ENCODE data around the gene PEAK1.

DNA sequence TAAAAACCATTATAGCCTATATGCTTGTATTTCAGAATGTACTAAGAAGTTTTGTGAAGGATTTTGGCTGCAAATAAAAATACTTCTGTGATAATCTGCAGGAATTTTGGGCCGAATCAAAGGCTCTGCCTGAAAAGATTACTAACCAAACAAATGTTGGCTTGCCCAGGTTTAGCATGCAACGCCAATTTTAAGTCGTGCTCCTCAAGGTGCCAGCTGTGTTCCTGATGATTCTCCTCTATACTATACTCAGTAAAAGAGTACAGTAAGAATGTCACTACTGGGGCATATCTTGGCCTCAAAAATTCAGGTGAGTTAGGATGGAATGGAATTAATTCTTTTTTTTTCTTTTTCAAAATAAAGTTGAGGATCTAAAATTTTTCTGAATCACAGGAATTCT is 198.2 kb downstream of the PEAK1 start:
- no peak for TF ChIP-seq POLR2AphosphoS2 (conservative IDR thresholded peaks at IDR 0.05; ENCODE audit: low read length)
- TF ChIP-seq, protein P1, sequence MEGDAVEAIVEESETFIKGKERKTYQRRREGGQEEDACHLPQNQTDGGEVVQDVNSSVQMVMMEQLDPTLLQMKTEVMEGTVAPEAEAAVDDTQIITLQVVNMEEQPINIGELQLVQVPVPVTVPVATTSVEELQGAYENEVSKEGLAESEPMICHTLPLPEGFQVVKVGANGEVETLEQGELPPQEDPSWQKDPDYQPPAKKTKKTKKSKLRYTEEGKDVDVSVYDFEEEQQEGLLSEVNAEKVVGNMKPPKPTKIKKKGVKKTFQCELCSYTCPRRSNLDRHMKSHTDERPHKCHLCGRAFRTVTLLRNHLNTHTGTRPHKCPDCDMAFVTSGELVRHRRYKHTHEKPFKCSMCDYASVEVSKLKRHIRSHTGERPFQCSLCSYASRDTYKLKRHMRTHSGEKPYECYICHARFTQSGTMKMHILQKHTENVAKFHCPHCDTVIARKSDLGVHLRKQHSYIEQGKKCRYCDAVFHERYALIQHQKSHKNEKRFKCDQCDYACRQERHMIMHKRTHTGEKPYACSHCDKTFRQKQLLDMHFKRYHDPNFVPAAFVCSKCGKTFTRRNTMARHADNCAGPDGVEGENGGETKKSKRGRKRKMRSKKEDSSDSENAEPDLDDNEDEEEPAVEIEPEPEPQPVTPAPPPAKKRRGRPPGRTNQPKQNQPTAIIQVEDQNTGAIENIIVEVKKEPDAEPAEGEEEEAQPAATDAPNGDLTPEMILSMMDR (IDR thresholded peaks at IDR 0.05), result no peak
- no peak for TF ChIP-seq POLR2A (IDR thresholded peaks at IDR 0.05; ENCODE audit: low read length)
- TF ChIP-seq SREBF2 (IDR thresholded peaks at IDR 0.05), result no peak
- no peak for TF ChIP-seq EHF (CRISPR knock-in tag; IDR thresholded peaks at IDR 0.05)
- TF ChIP-seq CHD2 (IDR thresholded peaks at IDR 0.05; ENCODE audit: low read length, partially characterized antibody), result no peak
- no peak for TF ChIP-seq GATA3 (IDR thresholded peaks at IDR 0.05; ENCODE audit: borderline replicate concordance)
- TF ChIP-seq, protein P2, sequence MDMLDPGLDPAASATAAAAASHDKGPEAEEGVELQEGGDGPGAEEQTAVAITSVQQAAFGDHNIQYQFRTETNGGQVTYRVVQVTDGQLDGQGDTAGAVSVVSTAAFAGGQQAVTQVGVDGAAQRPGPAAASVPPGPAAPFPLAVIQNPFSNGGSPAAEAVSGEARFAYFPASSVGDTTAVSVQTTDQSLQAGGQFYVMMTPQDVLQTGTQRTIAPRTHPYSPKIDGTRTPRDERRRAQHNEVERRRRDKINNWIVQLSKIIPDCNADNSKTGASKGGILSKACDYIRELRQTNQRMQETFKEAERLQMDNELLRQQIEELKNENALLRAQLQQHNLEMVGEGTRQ (IDR thresholded peaks at IDR 0.05), result no peak
- no peak for TF ChIP-seq EP300 (IDR thresholded peaks at IDR 0.05)
- TF ChIP-seq FOXS1 (CRISPR knock-in tag; IDR thresholded peaks at IDR 0.05), result no peak
- no peak for TF ChIP-seq JUNB (IDR thresholded peaks at IDR 0.05)
- TF ChIP-seq, protein P3, sequence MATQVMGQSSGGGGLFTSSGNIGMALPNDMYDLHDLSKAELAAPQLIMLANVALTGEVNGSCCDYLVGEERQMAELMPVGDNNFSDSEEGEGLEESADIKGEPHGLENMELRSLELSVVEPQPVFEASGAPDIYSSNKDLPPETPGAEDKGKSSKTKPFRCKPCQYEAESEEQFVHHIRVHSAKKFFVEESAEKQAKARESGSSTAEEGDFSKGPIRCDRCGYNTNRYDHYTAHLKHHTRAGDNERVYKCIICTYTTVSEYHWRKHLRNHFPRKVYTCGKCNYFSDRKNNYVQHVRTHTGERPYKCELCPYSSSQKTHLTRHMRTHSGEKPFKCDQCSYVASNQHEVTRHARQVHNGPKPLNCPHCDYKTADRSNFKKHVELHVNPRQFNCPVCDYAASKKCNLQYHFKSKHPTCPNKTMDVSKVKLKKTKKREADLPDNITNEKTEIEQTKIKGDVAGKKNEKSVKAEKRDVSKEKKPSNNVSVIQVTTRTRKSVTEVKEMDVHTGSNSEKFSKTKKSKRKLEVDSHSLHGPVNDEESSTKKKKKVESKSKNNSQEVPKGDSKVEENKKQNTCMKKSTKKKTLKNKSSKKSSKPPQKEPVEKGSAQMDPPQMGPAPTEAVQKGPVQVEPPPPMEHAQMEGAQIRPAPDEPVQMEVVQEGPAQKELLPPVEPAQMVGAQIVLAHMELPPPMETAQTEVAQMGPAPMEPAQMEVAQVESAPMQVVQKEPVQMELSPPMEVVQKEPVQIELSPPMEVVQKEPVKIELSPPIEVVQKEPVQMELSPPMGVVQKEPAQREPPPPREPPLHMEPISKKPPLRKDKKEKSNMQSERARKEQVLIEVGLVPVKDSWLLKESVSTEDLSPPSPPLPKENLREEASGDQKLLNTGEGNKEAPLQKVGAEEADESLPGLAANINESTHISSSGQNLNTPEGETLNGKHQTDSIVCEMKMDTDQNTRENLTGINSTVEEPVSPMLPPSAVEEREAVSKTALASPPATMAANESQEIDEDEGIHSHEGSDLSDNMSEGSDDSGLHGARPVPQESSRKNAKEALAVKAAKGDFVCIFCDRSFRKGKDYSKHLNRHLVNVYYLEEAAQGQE (IDR thresholded peaks at IDR 0.05), result no peak
- no peak for TF ChIP-seq NFE2L2 (conservative IDR thresholded peaks at IDR 0.05; ENCODE audit: low read length)

Data from A549 (cell line).